ENCODE results near the gene VTI1A. TPM values are rescaled to one million over a fixed set of nuclear protein-coding genes. Genes with fewer than 3 reads are reported as not detected.

VTI1A gene
- total and polyA plus RNA-seq, 9 donors, result 7.8 to 48.2 (median 20.0) TPM

DNA sequence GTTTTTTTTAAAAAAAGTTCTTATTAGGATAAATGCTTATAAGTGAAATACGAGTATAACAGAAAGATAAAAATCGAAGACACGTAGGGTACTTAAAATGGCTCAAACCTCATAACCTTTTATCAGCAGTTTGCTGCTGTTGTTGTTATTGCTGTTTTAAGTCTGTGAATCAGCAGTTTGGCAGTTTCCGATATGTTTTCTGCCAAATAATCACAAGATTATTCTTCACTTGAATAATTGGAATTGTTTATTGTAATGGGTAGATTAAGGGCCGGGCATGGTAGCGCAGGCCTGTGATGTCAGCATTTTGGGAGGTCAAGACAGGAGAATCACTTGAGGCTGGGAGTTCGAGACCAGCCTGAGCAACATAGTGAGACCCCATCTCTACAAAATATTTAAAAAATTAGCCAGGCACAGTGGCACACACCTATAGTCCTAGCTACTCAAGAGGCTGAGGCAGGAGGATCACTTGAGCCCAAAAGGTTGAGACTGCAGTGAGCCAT, 177.6 kb downstream of the VTI1A start:
- no peak for DNase-seq
- H3K27ac ChIP-seq, result no peak overlapping the region
- no peaks in the 10 kb centered on the region for H3K27me3 ChIP-seq
- no peak overlapping the region for H3K4me3 ChIP-seq
- H3K4me1 ChIP-seq (ENCODE audit: insufficient read depth), result peaks cover 2% of the 10 kb centered on the region
- TF ChIP-seq POLR2A (IDR thresholded peaks at IDR 0.05), result no peak
- TF ChIP-seq, protein P1, sequence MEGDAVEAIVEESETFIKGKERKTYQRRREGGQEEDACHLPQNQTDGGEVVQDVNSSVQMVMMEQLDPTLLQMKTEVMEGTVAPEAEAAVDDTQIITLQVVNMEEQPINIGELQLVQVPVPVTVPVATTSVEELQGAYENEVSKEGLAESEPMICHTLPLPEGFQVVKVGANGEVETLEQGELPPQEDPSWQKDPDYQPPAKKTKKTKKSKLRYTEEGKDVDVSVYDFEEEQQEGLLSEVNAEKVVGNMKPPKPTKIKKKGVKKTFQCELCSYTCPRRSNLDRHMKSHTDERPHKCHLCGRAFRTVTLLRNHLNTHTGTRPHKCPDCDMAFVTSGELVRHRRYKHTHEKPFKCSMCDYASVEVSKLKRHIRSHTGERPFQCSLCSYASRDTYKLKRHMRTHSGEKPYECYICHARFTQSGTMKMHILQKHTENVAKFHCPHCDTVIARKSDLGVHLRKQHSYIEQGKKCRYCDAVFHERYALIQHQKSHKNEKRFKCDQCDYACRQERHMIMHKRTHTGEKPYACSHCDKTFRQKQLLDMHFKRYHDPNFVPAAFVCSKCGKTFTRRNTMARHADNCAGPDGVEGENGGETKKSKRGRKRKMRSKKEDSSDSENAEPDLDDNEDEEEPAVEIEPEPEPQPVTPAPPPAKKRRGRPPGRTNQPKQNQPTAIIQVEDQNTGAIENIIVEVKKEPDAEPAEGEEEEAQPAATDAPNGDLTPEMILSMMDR (IDR thresholded peaks at IDR 0.05), result no peak
- TF ChIP-seq EP300 (IDR thresholded peaks at IDR 0.05), result no peak
- intact Hi-C loops (cut with DNase I), result no loop called here
- WGBS, 3 donors, result 46 to 55% (median 54%) methylated on average over 7 of the region's 7 CpGs
- no peaks in the 10 kb centered on the region for H3K36me3 ChIP-seq
- H3K9me3 ChIP-seq, result no peaks in the 10 kb centered on the region

DNA sequence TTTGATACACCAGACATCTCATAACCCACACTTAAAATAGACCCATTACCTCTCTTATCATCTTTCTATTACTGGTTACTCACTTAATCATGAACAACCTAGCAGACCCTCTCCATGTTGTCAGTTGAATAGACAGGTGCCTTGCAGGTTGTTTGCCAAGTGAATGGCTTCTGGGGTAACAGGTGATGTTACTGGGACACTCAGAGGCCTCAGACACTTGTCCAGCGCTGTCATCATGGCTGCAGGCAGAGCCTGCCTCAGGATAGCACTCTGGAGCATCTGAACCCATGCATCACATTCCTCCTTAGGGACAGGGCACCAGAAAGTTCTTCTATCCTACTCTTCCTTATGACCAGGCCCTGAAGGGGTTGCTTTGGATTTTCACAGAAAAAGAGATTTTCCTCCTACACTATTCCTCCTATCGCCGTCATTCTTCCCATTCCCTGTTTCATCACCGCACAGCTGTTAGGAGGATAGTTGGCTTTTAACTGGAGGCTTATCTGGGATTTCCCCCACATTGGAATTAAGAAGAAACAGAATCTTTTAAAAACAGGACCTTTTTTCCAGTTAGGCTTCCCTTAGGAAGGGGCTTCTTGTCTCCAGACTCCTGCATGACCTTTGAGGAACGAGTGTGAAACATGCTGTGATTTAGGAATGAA, 182.1 kb downstream of the VTI1A start:
- Histone ChIP-seq H3K27me3 (no peaks in the 10 kb centered on the region), H3K4me3 (no peak overlapping the region), H3K36me3 (no peaks in the 10 kb centered on the region), H3K4me1 (ENCODE audit: insufficient read depth) (peaks cover 3% of the 10 kb centered on the region), H3K9me3 (no peaks in the 10 kb centered on the region), H3K27ac (no peak overlapping the region)
- WGBS, 3 donors, result 27 to 47% (median 35%) methylated on average over 5 of the region's 5 CpGs
- no peak for DNase-seq
- TF ChIP-seq EP300 (IDR thresholded peaks at IDR 0.05), result no peak
- TF ChIP-seq, protein P1 (IDR thresholded peaks at IDR 0.05), result no peak
- intact Hi-C loops (cut with DNase I), result no loop called here

DNA sequence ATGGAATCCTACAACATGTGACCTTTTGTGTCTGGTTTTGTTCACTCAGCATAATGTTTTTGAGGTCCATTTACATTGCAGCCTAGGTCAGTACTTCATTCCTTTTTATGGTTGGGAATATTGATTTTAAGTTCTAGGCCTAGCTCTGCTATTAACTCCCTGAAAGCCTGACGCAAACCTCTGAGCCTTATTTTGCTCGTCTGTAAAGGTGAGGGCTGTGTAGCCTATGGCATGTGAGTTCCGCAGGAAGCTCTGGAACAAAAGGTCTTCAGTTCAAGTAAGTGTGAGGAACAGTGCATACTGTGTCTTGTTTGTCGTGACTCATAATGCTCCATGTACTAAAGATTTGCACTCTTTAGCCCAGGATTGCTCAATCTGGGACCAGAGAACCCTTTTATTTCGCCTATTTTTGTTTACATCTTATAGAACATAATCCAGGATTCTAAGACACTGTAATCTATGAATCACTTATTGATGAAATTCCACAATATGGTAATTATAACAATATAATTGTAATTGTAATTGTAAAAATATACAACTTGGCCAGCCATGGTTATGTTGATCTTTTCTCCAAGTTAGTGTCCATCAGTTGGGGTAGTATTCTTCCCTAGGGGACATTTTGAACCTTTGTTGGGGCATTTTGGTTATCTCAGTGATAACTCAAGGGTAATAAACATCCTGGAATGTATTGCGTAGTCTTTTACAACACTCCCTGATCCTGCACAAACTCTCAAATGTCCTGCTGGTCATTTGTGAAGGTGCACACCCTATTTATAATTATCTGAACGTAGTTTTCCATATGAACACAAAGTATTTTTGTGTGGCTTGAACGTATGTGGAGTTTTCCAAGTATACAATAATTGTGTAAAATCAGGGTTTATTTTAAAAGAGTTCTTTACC, 184.7 kb downstream of the VTI1A start:
- TF ChIP-seq, protein P1 (IDR thresholded peaks at IDR 0.05), result no peak
- TF ChIP-seq POLR2A (IDR thresholded peaks at IDR 0.05), result no peak
- no peak for TF ChIP-seq EP300 (IDR thresholded peaks at IDR 0.05)
- Histone ChIP-seq H3K36me3 (no peaks in the 10 kb centered on the region), H3K4me1 (ENCODE audit: insufficient read depth) (peaks cover 3% of the 10 kb centered on the region), H3K27ac (no peak overlapping the region), H3K4me3 (no peak overlapping the region), H3K27me3 (no peaks in the 10 kb centered on the region), H3K9me3 (no peaks in the 10 kb centered on the region)
- intact Hi-C loops (cut with DNase I), result no loop called here
- DNase-seq, result no peak
- WGBS, 3 donors, result 86 to 95% (median 94%) methylated on average over 8 of the region's 8 CpGs

DNA sequence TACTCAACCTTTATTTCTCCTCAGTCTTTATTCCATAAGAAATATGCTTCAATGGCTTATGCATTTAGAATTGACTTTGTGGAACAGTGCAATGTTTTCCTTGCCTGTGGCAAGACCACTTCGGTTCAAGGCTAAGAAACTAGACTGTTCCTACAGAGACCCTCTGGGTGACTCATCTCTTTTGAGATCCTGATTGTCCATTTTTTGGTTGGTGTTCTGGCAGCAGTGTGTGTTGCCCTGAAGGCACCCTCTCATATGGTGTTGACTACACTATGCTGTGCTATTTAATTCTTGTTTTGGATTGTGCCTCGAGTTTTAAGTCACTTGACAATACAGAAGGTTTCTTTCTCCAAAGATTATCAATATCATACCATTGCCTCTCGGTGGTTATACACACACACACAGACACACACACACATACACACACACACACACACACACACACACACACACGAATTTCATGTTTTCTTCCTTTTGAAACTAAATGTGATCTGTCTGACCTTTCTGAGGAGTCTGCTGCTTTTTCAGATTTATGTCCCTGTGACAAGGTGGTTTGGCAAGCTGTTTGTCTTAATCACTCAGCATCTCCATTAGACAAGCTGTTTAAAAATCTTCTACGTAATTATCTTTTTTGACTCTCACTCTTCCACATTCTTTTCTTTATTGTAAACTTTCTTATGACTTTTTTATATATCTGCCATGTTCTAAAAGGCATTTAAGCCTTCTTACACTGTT, 187.2 kb downstream of the VTI1A start:
- no peak for DNase-seq
- no peaks in the 10 kb centered on the region for H3K9me3 ChIP-seq
- no peak overlapping the region for H3K4me3 ChIP-seq
- no peak overlapping the region for H3K27ac ChIP-seq
- H3K27me3 ChIP-seq, result no peaks in the 10 kb centered on the region
- TF ChIP-seq EP300 (IDR thresholded peaks at IDR 0.05) (no peak), POLR2A (IDR thresholded peaks at IDR 0.05) (no peak)
- TF ChIP-seq, protein P1 (IDR thresholded peaks at IDR 0.05), result no peak
- H3K4me1 ChIP-seq (ENCODE audit: insufficient read depth), result peaks cover 1% of the 10 kb centered on the region
- H3K36me3 ChIP-seq, result no peaks in the 10 kb centered on the region
- WGBS, 3 donors, result 46 to 50% (median 47%) methylated on average over 5 of the region's 5 CpGs
- intact Hi-C loops (cut with DNase I), result no loop called here

Data from ovary (tissue), 9 donors.